GM12865 (cell line): ENCODE data around the gene IGF1.

Source experiments
- DNase-seq: peaks from one replicate; pipeline ENCODE4 v3.0.0; 2010; ENCODE audit warnings: low read depth
- H3K4me3 ChIP-seq: 2 replicates; pipeline ENCODE4 v1.5.1; 2011; ENCODE audit warnings: mild to moderate bottlenecking, low read depth, low read length, control low read depth
- CTCF ChIP-seq: IDR thresholded peaks from 2 replicates; pipeline ENCODE4 v1.5.1; 2011; ENCODE audit warnings: low read length, control low read depth, low read depth, inconsistent platforms; ENCODE audit not compliant: insufficient read depth; ENCODE audit errors: missing control alignments

Gene IGF1

GRCh38 chr12:102463659-102464249 lies 16.6 kb downstream of the IGF1 start:
- no peak overlapping the region for H3K4me3 ChIP-seq
- no peak for TF ChIP-seq CTCF
- DNase-seq, result no peak

GRCh38 chr12:102462795-102463465 lies 17.4 kb downstream of the IGF1 start:
- no peak overlapping the region for H3K4me3 ChIP-seq
- no peak for TF ChIP-seq CTCF
- no peak for DNase-seq

GRCh38 chr12:102462386-102462785 lies 18.0 kb downstream of the IGF1 start:
- no peak overlapping the region for H3K4me3 ChIP-seq
- DNase-seq, result no peak
- TF ChIP-seq CTCF, result no peak

GRCh38 chr12:102461501-102461900 lies 18.9 kb downstream of the IGF1 start:
- no peak for TF ChIP-seq CTCF
- no peak for DNase-seq
- H3K4me3 ChIP-seq, result no peak overlapping the region

- H3K4me3 ChIP-seq, result no peak overlapping the region
- no peak for DNase-seq
- TF ChIP-seq CTCF, result no peak
Measured at GRCh38 chr12:102459314-102459713, 21.0 kb downstream of the IGF1 start.

- no peak for DNase-seq
- no peak for TF ChIP-seq CTCF
- H3K4me3 ChIP-seq, result no peak overlapping the region
Measured at GRCh38 chr12:102454808-102455760, 25.3 kb downstream of the IGF1 start.
